ENCODE data around the gene SCAMP3.

Gene SCAMP3

DNA sequence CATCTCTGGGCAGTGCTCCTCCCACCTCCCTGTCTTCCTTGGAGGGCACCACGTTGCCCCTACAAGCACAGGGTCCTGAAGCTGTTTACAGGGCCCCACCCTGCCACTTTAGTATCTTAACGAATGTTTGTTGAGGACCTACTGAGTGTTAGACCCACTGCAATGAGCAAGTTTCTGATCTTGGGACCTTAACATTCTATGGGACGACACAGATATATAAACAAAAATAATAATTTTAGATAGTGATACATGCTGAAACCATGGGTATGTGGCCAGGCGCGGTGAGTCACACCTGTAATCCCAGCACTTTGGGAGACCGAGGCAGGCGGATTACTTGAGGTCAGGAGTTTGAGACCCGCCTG, 17.0 kb downstream of the SCAMP3 start:
- Histone ChIP-seq H3K18ac (ENCODE audit: low read length) (peak overlapping the region; percentile 69), H2BK15ac (replicated peaks; ENCODE audit: low read depth) (no peak overlapping the region), H3K4me3 (ENCODE audit: low read length) (no peak overlapping the region), H3K4me1 (ENCODE audit: control insufficient read depth, low read depth, low read length) (peaks cover 2% of the 10 kb centered on the region), H3K27ac (ENCODE audit: low read depth, low read length) (peak overlapping the region; percentile 53), H3K56ac (ENCODE audit: low read length) (peak overlapping the region; percentile 95), H2BK120ac (ENCODE audit: low read depth, low read length) (no peak overlapping the region), H3K9ac (ENCODE audit: low read length) (peak overlapping the region; percentile 87), H3K4me2 (ENCODE audit: low read length) (peak overlapping the region; percentile 66), H3K23ac (ENCODE audit: low read length) (no peak overlapping the region), H3K79me1 (ENCODE audit: low read length) (no peaks in the 10 kb centered on the region), H3K36me3 (ENCODE audit: control insufficient read depth, insufficient read depth, low read length) (no peaks in the 10 kb centered on the region), H4K5ac (ENCODE audit: low read length) (no peak overlapping the region), H3K4ac (ENCODE audit: low read depth, low read length) (peak overlapping the region; percentile 70), H3K27me3 (ENCODE audit: insufficient read depth, low read length, poor library complexity) (no peaks in the 10 kb centered on the region), H2AK5ac (ENCODE audit: low read length) (no peak overlapping the region), H3K79me2 (ENCODE audit: control insufficient read depth, insufficient read depth, low read length) (no peaks in the 10 kb centered on the region), H4K8ac (ENCODE audit: low read depth, low read length) (no peak overlapping the region), H2BK5ac (ENCODE audit: low read length) (peak overlapping the region; percentile 84)
- WGBS (ENCODE audit: extremely low coverage, insufficient coverage, low lambda C conversion rate): no CpG with 5 or more reads among the region's 8 CpGs
- no peak for DNase-seq

DNA sequence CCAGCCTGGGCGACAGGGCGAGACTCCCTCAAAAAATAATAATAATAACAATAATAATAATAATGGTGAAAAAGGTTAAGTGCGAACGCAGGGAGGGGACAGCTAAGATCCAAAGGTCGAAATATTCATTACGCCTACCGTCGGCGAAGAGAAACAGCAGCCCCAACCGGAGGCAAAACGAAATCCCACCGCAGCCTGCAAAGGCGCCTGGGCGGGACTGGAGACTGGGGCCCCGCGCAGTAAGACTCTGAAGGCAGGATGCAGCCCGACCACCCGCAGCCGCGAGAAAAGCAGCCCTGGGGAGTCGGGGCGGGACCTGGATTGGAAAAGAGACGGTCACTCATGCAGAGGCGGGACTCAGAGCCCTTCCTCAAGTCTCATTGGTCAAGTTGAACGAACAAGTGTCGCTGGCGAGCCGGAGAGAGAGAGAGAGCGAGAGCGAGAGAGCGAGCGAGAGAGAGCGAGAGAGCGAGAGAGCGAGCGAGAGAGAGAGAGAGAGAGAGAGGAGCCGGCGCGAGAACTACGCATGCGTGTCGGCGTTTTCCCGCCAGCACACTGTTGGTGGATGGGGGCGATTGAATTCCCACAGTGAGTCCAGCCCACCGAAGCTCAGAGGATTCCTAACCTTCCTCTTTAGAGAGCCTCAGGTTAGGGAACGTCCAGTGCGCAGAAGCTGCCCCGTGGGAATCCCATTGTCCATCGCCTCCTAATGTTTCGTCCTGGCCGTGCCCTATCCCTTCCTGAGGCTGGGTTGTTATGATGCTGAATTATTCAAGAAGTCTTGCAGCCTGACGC, 17.6 kb downstream of the SCAMP3 start:
- Histone ChIP-seq H3K79me1 (ENCODE audit: low read length) (no peaks in the 10 kb centered on the region), H3K4ac (ENCODE audit: low read depth, low read length) (peak overlapping the region; percentile 76), H2BK15ac (replicated peaks; ENCODE audit: low read depth) (no peak overlapping the region), H3K56ac (ENCODE audit: low read length) (peak overlapping the region; percentile 95), H3K23ac (ENCODE audit: low read length) (peak overlapping the region; percentile 66), H3K18ac (ENCODE audit: low read length) (peak overlapping the region; percentile 69), H2BK120ac (ENCODE audit: low read depth, low read length) (no peak overlapping the region), H3K79me2 (ENCODE audit: control insufficient read depth, insufficient read depth, low read length) (no peaks in the 10 kb centered on the region), H4K8ac (ENCODE audit: low read depth, low read length) (no peak overlapping the region), H3K4me2 (ENCODE audit: low read length) (peak overlapping the region; percentile 66), H3K4me3 (ENCODE audit: low read length) (peak overlapping the region; percentile 58), H2AK5ac (ENCODE audit: low read length) (no peak overlapping the region), H4K5ac (ENCODE audit: low read length) (no peak overlapping the region), H3K36me3 (ENCODE audit: control insufficient read depth, insufficient read depth, low read length) (no peaks in the 10 kb centered on the region), H3K27me3 (ENCODE audit: insufficient read depth, low read length, poor library complexity) (no peaks in the 10 kb centered on the region), H3K27ac (ENCODE audit: low read depth, low read length) (peak overlapping the region; percentile 53), H2BK5ac (ENCODE audit: low read length) (peak overlapping the region; percentile 84), H3K9ac (ENCODE audit: low read length) (peak overlapping the region; percentile 87), H3K4me1 (ENCODE audit: control insufficient read depth, low read depth, low read length) (no peaks in the 10 kb centered on the region)
- DNase-seq: peak; percentile 100
- no CpG with 5 or more reads among the region's 53 CpGs for WGBS (ENCODE audit: extremely low coverage, insufficient coverage, low lambda C conversion rate)

DNA sequence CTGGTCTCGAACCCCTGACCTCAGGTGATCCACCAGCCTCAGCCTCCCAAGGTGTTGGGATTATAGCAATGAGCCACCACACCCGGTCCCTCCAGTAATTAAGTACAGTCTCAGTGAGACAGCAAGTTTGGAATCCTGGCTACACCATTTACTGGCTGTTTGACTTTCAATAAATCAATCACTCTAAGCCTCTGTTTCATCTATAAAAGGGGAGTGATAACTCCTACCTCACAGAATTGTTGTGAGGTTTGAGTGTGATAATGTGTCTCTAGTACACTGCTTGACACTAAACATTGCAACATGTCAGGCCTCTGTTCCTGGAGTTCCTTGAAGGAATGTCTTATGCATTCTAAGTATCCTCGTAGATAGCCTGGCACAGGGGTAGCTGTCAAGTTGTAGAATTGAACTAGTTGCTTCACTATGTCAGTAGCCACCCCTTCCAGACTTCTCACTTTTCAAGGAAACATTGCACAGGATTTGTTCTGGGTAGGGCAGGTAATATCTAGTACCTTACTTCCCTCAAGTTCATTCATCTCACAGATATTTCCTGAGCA, 19.3 kb downstream of the SCAMP3 start:
- no peak overlapping the region for H3K4ac ChIP-seq (ENCODE audit: low read depth, low read length)
- DNase-seq: no peak
- no peaks in the 10 kb centered on the region for H3K27me3 ChIP-seq (ENCODE audit: insufficient read depth, low read length, poor library complexity)
- no peak overlapping the region for H2BK120ac ChIP-seq (ENCODE audit: low read depth, low read length)
- H2BK15ac ChIP-seq (replicated peaks; ENCODE audit: low read depth): no peak overlapping the region
- no peak overlapping the region for H4K8ac ChIP-seq (ENCODE audit: low read depth, low read length)
- no peak overlapping the region for H2AK5ac ChIP-seq (ENCODE audit: low read length)
- H3K36me3 ChIP-seq (ENCODE audit: control insufficient read depth, insufficient read depth, low read length): no peaks in the 10 kb centered on the region
- WGBS (ENCODE audit: extremely low coverage, insufficient coverage, low lambda C conversion rate): no CpG with 5 or more reads among the region's 3 CpGs
- H3K27ac ChIP-seq (ENCODE audit: low read depth, low read length): no peak overlapping the region
- H3K9ac ChIP-seq (ENCODE audit: low read length): peak overlapping the region; percentile 3
- H3K4me2 ChIP-seq (ENCODE audit: low read length): no peak overlapping the region
- H3K4me1 ChIP-seq (ENCODE audit: control insufficient read depth, low read depth, low read length): no peaks in the 10 kb centered on the region
- peak overlapping the region; percentile 85 for H3K56ac ChIP-seq (ENCODE audit: low read length)
- no peak overlapping the region for H3K18ac ChIP-seq (ENCODE audit: low read length)
- no peak overlapping the region for H4K5ac ChIP-seq (ENCODE audit: low read length)
- no peaks in the 10 kb centered on the region for H3K79me2 ChIP-seq (ENCODE audit: control insufficient read depth, insufficient read depth, low read length)
- no peaks in the 10 kb centered on the region for H3K79me1 ChIP-seq (ENCODE audit: low read length)
- no peak overlapping the region for H2BK5ac ChIP-seq (ENCODE audit: low read length)
- H3K4me3 ChIP-seq (ENCODE audit: low read length): no peak overlapping the region
- H3K23ac ChIP-seq (ENCODE audit: low read length): no peak overlapping the region

DNA sequence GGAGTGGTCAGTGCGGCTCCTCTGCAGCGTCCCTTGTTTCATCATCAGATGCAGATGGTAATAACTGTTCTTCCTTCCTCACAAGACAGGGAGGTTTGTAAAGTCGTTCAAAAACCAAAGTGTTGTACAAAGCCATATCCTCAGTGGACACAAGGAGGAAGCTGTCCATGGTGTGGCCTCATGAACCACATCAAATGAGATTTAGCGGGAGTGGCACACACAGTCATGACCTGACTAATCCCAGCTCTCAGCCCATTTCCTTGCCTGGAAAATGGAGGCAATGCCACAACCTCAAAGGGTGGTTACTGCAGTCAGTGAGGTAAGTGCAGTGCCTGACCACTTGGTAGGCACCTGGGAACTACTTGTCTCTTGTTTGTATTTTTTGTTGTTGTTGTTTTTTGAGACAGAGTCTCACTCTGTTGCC, 20.3 kb downstream of the SCAMP3 start:
- H2BK120ac ChIP-seq (ENCODE audit: low read depth, low read length): no peak overlapping the region
- H3K27ac ChIP-seq (ENCODE audit: low read depth, low read length): no peak overlapping the region
- no peaks in the 10 kb centered on the region for H3K4me1 ChIP-seq (ENCODE audit: control insufficient read depth, low read depth, low read length)
- DNase-seq: no peak
- H3K79me2 ChIP-seq (ENCODE audit: control insufficient read depth, insufficient read depth, low read length): no peaks in the 10 kb centered on the region
- H3K36me3 ChIP-seq (ENCODE audit: control insufficient read depth, insufficient read depth, low read length): no peaks in the 10 kb centered on the region
- H2BK5ac ChIP-seq (ENCODE audit: low read length): no peak overlapping the region
- H3K79me1 ChIP-seq (ENCODE audit: low read length): no peaks in the 10 kb centered on the region
- no peak overlapping the region for H3K9ac ChIP-seq (ENCODE audit: low read length)
- no peak overlapping the region for H3K4ac ChIP-seq (ENCODE audit: low read depth, low read length)
- no peak overlapping the region for H3K18ac ChIP-seq (ENCODE audit: low read length)
- H3K4me2 ChIP-seq (ENCODE audit: low read length): no peak overlapping the region
- no peak overlapping the region for H2BK15ac ChIP-seq (replicated peaks; ENCODE audit: low read depth)
- H2AK5ac ChIP-seq (ENCODE audit: low read length): peak overlapping the region; percentile 85
- no peak overlapping the region for H3K4me3 ChIP-seq (ENCODE audit: low read length)
- no peak overlapping the region for H3K23ac ChIP-seq (ENCODE audit: low read length)
- H4K5ac ChIP-seq (ENCODE audit: low read length): no peak overlapping the region
- no CpG with 5 or more reads among the region's 4 CpGs for WGBS (ENCODE audit: extremely low coverage, insufficient coverage, low lambda C conversion rate)
- peak overlapping the region; percentile 42 for H3K56ac ChIP-seq (ENCODE audit: low read length)
- no peaks in the 10 kb centered on the region for H3K27me3 ChIP-seq (ENCODE audit: insufficient read depth, low read length, poor library complexity)
- no peak overlapping the region for H4K8ac ChIP-seq (ENCODE audit: low read depth, low read length)

DNA sequence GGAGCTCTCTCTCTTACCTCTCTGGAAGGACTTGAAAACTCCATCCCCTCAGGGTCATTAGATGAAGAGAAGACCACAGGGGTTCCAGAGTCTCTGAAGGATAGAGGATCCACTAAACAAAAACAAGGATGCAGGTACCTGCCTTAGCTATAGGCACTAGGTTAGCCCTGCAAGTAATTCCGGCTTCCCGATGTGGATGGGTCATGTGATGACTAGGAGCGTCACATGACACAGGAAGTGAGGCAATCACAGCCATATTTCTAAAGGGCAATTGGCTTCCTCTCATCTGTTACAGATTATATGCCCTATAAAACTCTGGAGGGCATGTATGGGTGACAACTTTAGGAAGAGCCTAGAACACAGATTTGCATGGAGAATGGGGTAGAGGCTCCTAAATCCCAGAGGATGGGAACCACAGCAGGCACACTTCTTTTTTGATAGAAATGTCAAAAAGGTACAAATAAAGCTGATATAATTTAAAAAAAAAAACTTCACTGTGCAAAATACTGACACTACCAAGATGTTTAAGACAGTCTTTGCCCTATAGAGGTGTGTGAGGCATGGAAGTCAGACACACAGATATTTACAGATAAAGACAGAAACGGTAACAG, 21.0 kb downstream of the SCAMP3 start:
- WGBS (ENCODE audit: extremely low coverage, insufficient coverage, low lambda C conversion rate): no CpG with 5 or more reads among the region's 4 CpGs
- DNase-seq: peak; percentile 91
- H3K27me3 ChIP-seq (ENCODE audit: insufficient read depth, low read length, poor library complexity): no peaks in the 10 kb centered on the region
- no peak overlapping the region for H2BK5ac ChIP-seq (ENCODE audit: low read length)
- H3K79me1 ChIP-seq (ENCODE audit: low read length): no peaks in the 10 kb centered on the region
- H3K4me1 ChIP-seq (ENCODE audit: control insufficient read depth, low read depth, low read length): no peaks in the 10 kb centered on the region
- H3K79me2 ChIP-seq (ENCODE audit: control insufficient read depth, insufficient read depth, low read length): no peaks in the 10 kb centered on the region
- peak overlapping the region; percentile 42 for H3K56ac ChIP-seq (ENCODE audit: low read length)
- no peaks in the 10 kb centered on the region for H3K36me3 ChIP-seq (ENCODE audit: control insufficient read depth, insufficient read depth, low read length)
- peak overlapping the region; percentile 6 for H3K4me2 ChIP-seq (ENCODE audit: low read length)
- no peak overlapping the region for H3K4me3 ChIP-seq (ENCODE audit: low read length)
- H2BK15ac ChIP-seq (replicated peaks; ENCODE audit: low read depth): no peak overlapping the region
- H3K18ac ChIP-seq (ENCODE audit: low read length): no peak overlapping the region
- H3K23ac ChIP-seq (ENCODE audit: low read length): no peak overlapping the region
- H4K8ac ChIP-seq (ENCODE audit: low read depth, low read length): no peak overlapping the region
- no peak overlapping the region for H4K5ac ChIP-seq (ENCODE audit: low read length)
- no peak overlapping the region for H2AK5ac ChIP-seq (ENCODE audit: low read length)
- H3K27ac ChIP-seq (ENCODE audit: low read depth, low read length): no peak overlapping the region
- peak overlapping the region; percentile 9 for H3K9ac ChIP-seq (ENCODE audit: low read length)
- no peak overlapping the region for H2BK120ac ChIP-seq (ENCODE audit: low read depth, low read length)
- H3K4ac ChIP-seq (ENCODE audit: low read depth, low read length): no peak overlapping the region

Data from mesendoderm (in vitro differentiated cells).